Trophoblast cell (in vitro differentiated cells and primary cell): ENCODE data around the gene LYZL1. TPM values are rescaled to one million over a fixed set of nuclear protein-coding genes. Genes with fewer than 3 reads are reported as not detected.
A peak's percentile ranks its signal among the peaks of the same experiment; 100 is the strongest.
"Not testable (repeated sequence)": the region's sequence is repeated elsewhere in the genome, so short reads cannot be mapped to it uniquely, and the experiment has no call there.

Source experiments
- DNase-seq, 2 donors: peaks; one replicate each; pipeline ENCODE4 v3.0.0-alpha.2; 2016
- H2AFZ ChIP-seq: 2 replicates; pipeline ENCODE4 v1.6.1; 2013; ENCODE audit warnings: low read length, moderate library complexity, mild to moderate bottlenecking; ENCODE audit not compliant: insufficient read depth, poor library complexity
- H2AK5ac ChIP-seq: 2 replicates; pipeline ENCODE4 v1.6.1; 2013; ENCODE audit warnings: mild to moderate bottlenecking, low read length
- H2BK120ac ChIP-seq: 2 replicates; pipeline ENCODE4 v1.6.1; 2013; ENCODE audit warnings: low read length, mild to moderate bottlenecking, moderate library complexity; ENCODE audit not compliant: insufficient read depth, poor library complexity
- H2BK12ac ChIP-seq: 2 replicates; pipeline ENCODE4 v1.6.1; 2013; ENCODE audit warnings: mild to moderate bottlenecking, low read length, moderate library complexity
- H2BK5ac ChIP-seq: 2 replicates; pipeline ENCODE4 v1.6.1; 2013; ENCODE audit warnings: low read length, low read depth, moderate library complexity, mild to moderate bottlenecking; ENCODE audit not compliant: poor library complexity
- H3K14ac ChIP-seq: 2 replicates; pipeline ENCODE4 v1.6.1; 2013; ENCODE audit warnings: mild to moderate bottlenecking, low read length
- H3K18ac ChIP-seq: 2 replicates; pipeline ENCODE4 v1.6.1; 2013; ENCODE audit warnings: mild to moderate bottlenecking, low read length
- H3K23ac ChIP-seq: 2 replicates; pipeline ENCODE4 v1.6.1; 2013; ENCODE audit warnings: low read length
- H3K27ac ChIP-seq: 2 replicates; pipeline ENCODE4 v1.5.1; 2013; ENCODE audit warnings: low read depth, mild to moderate bottlenecking, inconsistent platforms, low read length, moderate library complexity
- H3K27me3 ChIP-seq: 2 replicates; pipeline ENCODE4 v1.6.1; 2013; ENCODE audit warnings: inconsistent platforms, mild to moderate bottlenecking, low read length, moderate library complexity; ENCODE audit not compliant: insufficient read depth
- H3K36me3 ChIP-seq, 2 experiments: 1 replicate in 1 of 2; 2 replicates in 1 of 2; pipeline ENCODE4 v1.6.1; 2013; ENCODE audit warnings: low read length in 2 of 2, mild to moderate bottlenecking in 2 of 2, moderate library complexity in 1 of 2; ENCODE audit not compliant: insufficient read depth in 2 of 2, control insufficient read depth in 1 of 2
- H3K4ac ChIP-seq: 2 replicates; pipeline ENCODE4 v1.6.1; 2013; ENCODE audit warnings: low read depth, mild to moderate bottlenecking, low read length, moderate library complexity
- H3K4me1 ChIP-seq, 2 experiments: 1 replicate in 1 of 2; 2 replicates in 1 of 2; pipeline ENCODE4 v1.6.1; 2013; ENCODE audit warnings: low read length in 2 of 2, mild to moderate bottlenecking in 2 of 2, moderate library complexity in 1 of 2; ENCODE audit not compliant: insufficient read depth in 2 of 2, control insufficient read depth in 1 of 2
- H3K4me2 ChIP-seq: 2 replicates; pipeline ENCODE4 v1.6.1; 2013; ENCODE audit warnings: inconsistent platforms, mild to moderate bottlenecking, low read length, moderate library complexity
- H3K4me3 ChIP-seq: 2 replicates; pipeline ENCODE4 v1.5.1; 2013; ENCODE audit warnings: mild to moderate bottlenecking, low read depth, low read length, inconsistent platforms
- H3K79me1 ChIP-seq: one replicate; pipeline ENCODE4 v1.6.1; 2013; ENCODE audit warnings: low read length
- H3K79me2 ChIP-seq: 2 replicates; pipeline ENCODE4 v1.6.1; 2013; ENCODE audit warnings: low read length, mild to moderate bottlenecking; ENCODE audit not compliant: control insufficient read depth, insufficient read depth, poor library complexity
- H3K9ac ChIP-seq: 2 replicates; pipeline ENCODE4 v1.6.1; 2013; ENCODE audit warnings: mild to moderate bottlenecking, low read length
- H3K9me3 ChIP-seq: 2 replicates; pipeline ENCODE4 v1.6.1; 2013; ENCODE audit warnings: low read depth, mild to moderate bottlenecking, control low read depth, inconsistent platforms, low read length; ENCODE audit not compliant: insufficient read depth
- H4K12ac ChIP-seq: 2 replicates; pipeline ENCODE4 v1.6.1; 2013; ENCODE audit warnings: low read depth, mild to moderate bottlenecking, low read length, moderate library complexity
- H4K8ac ChIP-seq: 2 replicates; pipeline ENCODE4 v1.6.1; 2013; ENCODE audit warnings: low read depth, mild to moderate bottlenecking, low read length, moderate library complexity
- H4K91ac ChIP-seq: one replicate; pipeline ENCODE4 v1.6.1; 2013; ENCODE audit warnings: low read depth, mild to moderate bottlenecking, low read length, moderate library complexity
- WGBS: extraction: QIAGEN DNeasy Blood & Tissue Kit; methylation state at CpG from one replicate; pipeline ENCODE4 v1.1.7; 2013; ENCODE audit warnings: missing lambda C conversion rate; ENCODE audit not compliant: insufficient read length, insufficient coverage; ENCODE audit errors: extremely low coverage; 5-methylcytosine and 5-hydroxymethylcytosine counted together
- polyA plus RNA-seq: library from polyadenylated mRNA; stranded (reverse); fragments of 200-250 nt; gene quantifications from 2 replicates; pipeline ENCODE4 v1.2.3, GENCODE V29; 2013

LYZL1 gene
- polyA plus RNA-seq, result 0.05 and 0.07 TPM in 2 replicates

- not testable (repeated sequence) for H3K79me1 ChIP-seq, H3K36me3 ChIP-seq
- peak within 1 kb of the TSS; percentile 26 for H2AK5ac ChIP-seq
Observed at GRCh38 chr10:29288906-29289305, at the start of gene LYZL1. TSS of gene LYZL1 (plus strand) at chr10:29289070. CDS start at chr10:29291868, 2,798 bp downstream.

GRCh38 chr10:29239569-29240472 is 49.0 kb upstream of the LYZL1 start:
- Histone ChIP-seq H2BK12ac (peak overlapping the region; percentile 97), H3K79me2 (peaks cover 20% of the 10 kb centered on the region), H2BK5ac (peak overlapping the region; percentile 99), H2BK120ac (peak overlapping the region; percentile 100), H4K91ac (peak overlapping the region; percentile 99), H3K9ac (no peak overlapping the region), H3K27ac (peak overlapping the region; percentile 99), H3K4me1 (peaks cover 21 to 25% of the 10 kb centered on the region in 2 experiments), H2AFZ (peak overlapping the region; percentile 83), H3K23ac (no peak overlapping the region), H3K14ac (peak overlapping the region; percentile 98), H3K4me3 (no peak overlapping the region), H3K9me3 (no peaks in the 10 kb centered on the region), H3K79me1 (peaks cover 70% of the 10 kb centered on the region), H3K4ac (peak overlapping the region; percentile 99), H3K27me3 (no peaks in the 10 kb centered on the region), H2AK5ac (peak overlapping the region; percentile 99), H3K18ac (peak overlapping the region; percentile 94), H4K8ac (peak overlapping the region; percentile 79), H3K36me3 (no peaks in the 10 kb centered on the region), H4K12ac (peak overlapping the region; percentile 82), H3K4me2 (no peak overlapping the region)
- peak; percentile 38 to 73 for DNase-seq
- no CpG with 5 or more reads among the region's 15 CpGs for WGBS

More at GRCh38 chr10:29288906-29289305, at the start of gene LYZL1:
- not testable (repeated sequence) for H4K12ac ChIP-seq, H3K23ac ChIP-seq, H3K79me2 ChIP-seq, H3K27ac ChIP-seq, H3K27me3 ChIP-seq, H3K18ac ChIP-seq, H3K4me2 ChIP-seq, H3K9ac ChIP-seq, DNase-seq, H3K4me3 ChIP-seq, H3K9me3 ChIP-seq, H3K4me1 ChIP-seq
- WGBS, result no CpG with 5 or more reads among the region's 6 CpGs
- peak within 1 kb of the TSS; percentile 35 for H2AFZ ChIP-seq
- peak within 1 kb of the TSS; percentile 61 for H4K91ac ChIP-seq
- H2BK12ac ChIP-seq, result peak within 1 kb of the TSS; percentile 86
- H3K4ac ChIP-seq, result peak within 1 kb of the TSS; percentile 37
- H2BK5ac ChIP-seq, result peak within 1 kb of the TSS; percentile 46
- H4K8ac ChIP-seq, result peak within 1 kb of the TSS; percentile 39
- peak within 1 kb of the TSS; percentile 41 for H2BK120ac ChIP-seq
- peak within 1 kb of the TSS; percentile 48 for H3K14ac ChIP-seq

GRCh38 chr10:29240986-29241660 is 47.7 kb upstream of the LYZL1 start:
- no peak overlapping the region for H3K9ac ChIP-seq
- H3K27me3 ChIP-seq, result no peaks in the 10 kb centered on the region
- peak overlapping the region; percentile 99 for H2BK12ac ChIP-seq
- H3K9me3 ChIP-seq, result no peaks in the 10 kb centered on the region
- peak overlapping the region; percentile 99 for H4K91ac ChIP-seq
- H3K36me3 ChIP-seq, result no peaks in the 10 kb centered on the region
- H2AK5ac ChIP-seq, result peak overlapping the region; percentile 99
- peak overlapping the region; percentile 32 for H2AFZ ChIP-seq
- H3K14ac ChIP-seq, result peak overlapping the region; percentile 17
- H4K12ac ChIP-seq, result peak overlapping the region; percentile 8
- H3K23ac ChIP-seq, result no peak overlapping the region
- peak overlapping the region; percentile 22 for H3K18ac ChIP-seq
- H2BK5ac ChIP-seq, result peak overlapping the region; percentile 89
- peak overlapping the region; percentile 63 for H3K27ac ChIP-seq
- H3K79me2 ChIP-seq, result peaks cover 19% of the 10 kb centered on the region
- no peak for DNase-seq
- peaks cover 68% of the 10 kb centered on the region for H3K79me1 ChIP-seq
- H3K4me2 ChIP-seq, result no peak overlapping the region
- peak overlapping the region; percentile 8 for H3K4ac ChIP-seq
- no CpG with 5 or more reads among the region's 15 CpGs for WGBS
- H3K4me1 ChIP-seq, result peaks cover 23 to 24% of the 10 kb centered on the region in 2 experiments
- peak overlapping the region; percentile 88 for H4K8ac ChIP-seq
- H2BK120ac ChIP-seq, result peak overlapping the region; percentile 97
- no peak overlapping the region for H3K4me3 ChIP-seq

GRCh38 chr10:29241925-29242324 is 46.9 kb upstream of the LYZL1 start:
- H3K4me2 ChIP-seq, result no peak overlapping the region
- no peak overlapping the region for H3K4me3 ChIP-seq
- H3K4ac ChIP-seq, result no peak overlapping the region
- no peaks in the 10 kb centered on the region for H3K27me3 ChIP-seq
- peak overlapping the region; percentile 82 for H2BK120ac ChIP-seq
- H3K14ac ChIP-seq, result peak overlapping the region; percentile 85
- peaks cover 17% of the 10 kb centered on the region for H3K79me2 ChIP-seq
- peak overlapping the region; percentile 80 for H2AK5ac ChIP-seq
- peak overlapping the region; percentile 85 for H4K91ac ChIP-seq
- DNase-seq, result no peak
- no peaks in the 10 kb centered on the region for H3K9me3 ChIP-seq
- peak overlapping the region; percentile 55 for H4K8ac ChIP-seq
- peaks cover 63% of the 10 kb centered on the region for H3K79me1 ChIP-seq
- H2BK12ac ChIP-seq, result peak overlapping the region; percentile 92
- no peak overlapping the region for H3K18ac ChIP-seq
- no peaks in the 10 kb centered on the region for H3K36me3 ChIP-seq
- no peak overlapping the region for H3K23ac ChIP-seq
- H2BK5ac ChIP-seq, result peak overlapping the region; percentile 88
- no peak overlapping the region for H3K9ac ChIP-seq
- H3K27ac ChIP-seq, result peak overlapping the region; percentile 32
- H4K12ac ChIP-seq, result no peak overlapping the region
- H3K4me1 ChIP-seq, result peaks cover 21 to 22% of the 10 kb centered on the region in 2 experiments
- H2AFZ ChIP-seq, result no peak overlapping the region
